Activated naive CD8-positive, alpha-beta T cell treated with anti-CD3 and anti-CD28 coated beads, Interleukin-2, amount 10 ng/mL, durations not matched to agents 7 days and 5 days (primary cell): ENCODE data around the gene CMPK1. TPM values are rescaled to one million over a fixed set of nuclear protein-coding genes. Genes with fewer than 3 reads are reported as not detected.

Source experiments
- ATAC-seq: fragments of 150-1000 bp; cut with Tn5 transposase; one replicate; pipeline ENCODE4 v1.10.0; 2021; ENCODE audit warnings: low read depth, moderate library complexity
- POLR2A ChIA-PET: fragments of 350-600 bp; sonication (Branson Sonifier 250); formaldehyde crosslinking; loops from one replicate; lab custom pipeline; 2021; ENCODE audit warnings: antibody characterized with exemption; lab: Charles Lee
- DNase-seq: peaks from one replicate; pipeline ENCODE4 v3.0.0; 2021
- H3K27ac Mint-ChIP-seq: one replicate; pipeline ENCODE4 v1.8.0; 2022; ENCODE audit warnings: mild to moderate bottlenecking, mixed read lengths
- H3K27me3 Mint-ChIP-seq: one replicate; pipeline ENCODE4 v1.8.0; 2022; ENCODE audit warnings: mild to moderate bottlenecking, moderate library complexity, mixed read lengths
- H3K36me3 Mint-ChIP-seq: one replicate; pipeline ENCODE4 v1.8.0; 2021; ENCODE audit warnings: mild to moderate bottlenecking, mixed read lengths
- H3K4me1 Mint-ChIP-seq: one replicate; pipeline ENCODE4 v1.8.0; 2021; ENCODE audit warnings: mixed read lengths
- H3K4me3 Mint-ChIP-seq: one replicate; pipeline ENCODE4 v1.8.0; 2022; ENCODE audit warnings: mild to moderate bottlenecking, moderate library complexity, mixed read lengths
- H3K9me3 Mint-ChIP-seq: one replicate; pipeline ENCODE4 v1.8.0; 2021; ENCODE audit warnings: mixed read lengths
- total RNA-seq, 2 experiments: library from RNA; stranded (reverse); gene quantifications; one replicate each; pipeline ENCODE4 v1.2.3, GENCODE V29; 2021

CMPK1 gene
- total RNA-seq, 2 experiments from 2014 or later: 98.8 to 102 TPM

DNA sequence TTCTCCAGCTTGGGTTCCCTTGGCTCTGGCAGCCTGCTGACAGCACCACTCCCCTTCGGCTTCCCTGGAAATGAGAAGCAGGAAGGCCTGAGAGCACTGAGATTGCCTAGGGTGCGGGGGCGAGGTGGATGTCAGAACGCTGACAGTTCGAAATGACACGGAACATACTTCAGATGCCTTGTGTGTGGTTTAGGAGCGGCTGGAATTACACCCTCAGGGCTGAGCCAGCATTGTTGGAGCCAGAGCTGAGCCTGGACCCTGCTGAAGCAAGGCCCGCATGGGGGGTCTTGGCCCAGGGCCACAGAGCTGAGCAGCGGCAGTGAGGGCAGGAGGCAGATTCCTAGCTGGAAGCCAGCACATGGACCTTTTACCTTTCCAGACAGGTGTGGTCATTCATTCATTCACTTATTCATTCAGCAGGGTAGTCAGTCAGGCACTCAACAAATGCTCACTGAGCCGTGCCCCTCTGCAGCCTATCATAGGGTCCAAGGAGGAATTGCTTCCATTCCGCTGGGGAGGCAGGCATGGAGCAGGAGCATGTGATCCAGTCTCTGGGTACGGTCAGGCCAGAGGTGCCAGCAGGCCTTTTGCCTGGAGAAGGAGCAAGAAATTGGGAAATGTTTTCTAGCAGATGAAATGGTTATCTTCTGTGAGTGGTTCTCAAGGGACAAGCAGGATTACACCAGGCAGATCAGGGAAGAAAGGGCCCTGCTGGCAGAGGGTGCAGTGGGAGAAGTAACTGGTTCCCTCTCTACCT lies 75.9 kb downstream of the CMPK1 start:
- Mint-ChIP-seq H3K27me3 (peaks cover 16% of the 10 kb centered on the region), H3K9me3 (no peaks in the 10 kb centered on the region), H3K4me3 (no peak overlapping the region), H3K36me3 (no peaks in the 10 kb centered on the region), H3K27ac (no peak overlapping the region), H3K4me1 (no peaks in the 10 kb centered on the region)
- ATAC-seq (no peak), DNase-seq (no peak)
- POLR2A ChIA-PET: no interaction called here

DNA sequence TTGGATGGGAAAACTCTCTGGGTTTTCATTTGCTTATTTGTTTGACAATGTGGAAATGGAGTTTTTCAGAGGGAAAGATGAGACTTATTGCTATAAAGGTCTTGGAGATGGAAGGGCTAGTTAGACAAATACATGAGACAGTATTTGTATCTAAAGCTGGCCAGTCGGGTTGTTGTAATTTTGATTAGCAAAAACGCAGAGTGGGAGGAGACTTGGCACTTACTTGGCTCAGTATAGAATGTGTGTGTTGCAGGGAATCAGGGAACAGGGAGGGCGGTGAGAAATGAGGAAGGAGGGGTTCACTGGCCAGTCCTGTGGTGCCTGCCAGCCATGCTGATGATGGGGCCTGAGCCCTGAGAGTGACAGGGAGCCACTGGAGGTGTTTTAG lies 76.5 kb downstream of the CMPK1 start:
- Mint-ChIP-seq H3K9me3 (no peaks in the 10 kb centered on the region), H3K36me3 (no peaks in the 10 kb centered on the region), H3K27me3 (peaks cover 22% of the 10 kb centered on the region), H3K4me1 (no peaks in the 10 kb centered on the region), H3K27ac (no peak overlapping the region), H3K4me3 (no peak overlapping the region)
- ATAC-seq (no peak), DNase-seq (no peak)
- POLR2A ChIA-PET: no interaction called here

DNA sequence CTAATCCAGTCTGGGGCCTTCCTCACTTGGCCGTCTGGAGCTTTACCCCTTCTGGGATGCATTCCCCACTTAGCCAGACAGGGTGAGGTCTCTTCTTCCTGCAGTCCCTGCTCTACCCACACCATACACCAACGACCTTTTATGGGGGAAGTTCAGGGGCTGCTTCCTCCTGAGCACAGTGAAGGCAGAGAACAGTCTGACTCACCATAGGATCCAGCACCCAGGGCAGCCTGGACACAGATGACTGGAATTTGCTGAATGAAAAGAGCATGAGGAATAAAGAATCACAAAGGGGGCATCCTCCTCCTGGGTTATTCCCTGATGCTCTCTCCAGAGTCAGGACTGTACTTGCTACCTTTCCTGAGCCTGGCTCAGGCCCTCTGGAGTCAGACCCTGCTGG lies 77.8 kb downstream of the CMPK1 start:
- Mint-ChIP-seq H3K9me3 (no peaks in the 10 kb centered on the region), H3K4me1 (no peaks in the 10 kb centered on the region), H3K27ac (no peak overlapping the region), H3K27me3 (peaks cover 32% of the 10 kb centered on the region), H3K4me3 (no peak overlapping the region), H3K36me3 (peaks cover 1% of the 10 kb centered on the region)
- ATAC-seq (no peak), DNase-seq (no peak)
- POLR2A ChIA-PET: no interaction called here

DNA sequence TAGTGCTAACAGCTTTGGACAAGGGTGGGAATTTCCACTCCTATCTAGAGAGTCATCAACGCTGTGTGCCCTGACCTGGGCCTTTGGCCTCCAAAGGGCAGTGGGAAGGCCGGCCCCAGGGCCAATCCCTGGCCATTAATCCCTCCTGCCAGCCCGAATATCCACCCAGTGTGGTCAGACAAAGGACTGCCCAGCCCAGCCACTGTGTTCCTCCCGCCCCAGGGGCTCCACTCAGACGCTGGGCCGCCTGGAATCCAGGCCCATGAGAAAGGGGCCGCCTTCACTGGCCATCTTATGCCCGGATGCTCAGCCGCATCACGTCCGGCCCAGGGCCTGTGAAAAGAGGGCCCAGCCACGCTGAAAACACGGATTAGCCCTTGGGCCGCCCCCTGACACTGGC lies 78.8 kb downstream of the CMPK1 start:
- DNase-seq (no peak), ATAC-seq (no peak)
- Mint-ChIP-seq H3K4me1 (peaks cover 3% of the 10 kb centered on the region), H3K4me3 (no peak overlapping the region), H3K36me3 (peaks cover 1% of the 10 kb centered on the region), H3K27ac (no peak overlapping the region), H3K27me3 (peaks cover 37% of the 10 kb centered on the region), H3K9me3 (no peaks in the 10 kb centered on the region)
- POLR2A ChIA-PET: interaction anchor here (0.5 kb wide), 1 partner anchor 157 kb away, joined by 4 read pairs; no protein-coding TSS in a partner anchor

DNA sequence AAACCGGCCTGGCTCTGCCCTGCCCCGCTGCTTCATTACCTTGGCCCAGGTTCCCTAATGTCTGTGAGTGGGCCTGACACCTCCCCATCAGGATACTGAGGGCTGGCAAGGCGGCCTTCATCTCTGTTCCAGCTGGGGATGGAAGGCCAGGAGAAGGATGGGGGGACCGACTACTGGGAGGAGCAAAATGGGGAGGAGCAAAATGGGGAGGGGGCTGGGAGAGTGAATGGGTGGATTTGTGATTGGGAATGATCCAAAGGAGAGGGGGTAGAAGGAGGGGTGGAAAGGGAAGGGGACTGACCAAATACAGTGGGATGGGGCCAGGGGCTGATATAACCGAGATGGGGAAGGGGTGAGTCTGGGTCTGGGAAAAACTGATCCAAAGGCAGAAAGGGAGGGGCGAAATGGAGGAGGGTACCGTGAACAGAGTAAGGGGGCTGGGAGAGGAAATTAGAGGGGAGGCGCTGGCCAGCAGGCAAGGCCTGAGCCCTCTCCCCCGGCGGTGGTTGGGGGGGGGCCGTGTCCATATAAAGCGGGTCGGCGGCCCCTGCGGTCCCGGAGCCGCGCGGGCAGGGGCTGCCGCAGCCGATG lies 82.2 kb downstream of the CMPK1 start, which contains the start of gene FOXE3:
Gene FOXE3, plus strand, starts transcription at position 558 of the 591 bp plus-strand sequence. Its CDS starts 31 bp downstream, at position 589.
- ATAC-seq (no peak), DNase-seq (no peak)
- H3K4me1 Mint-ChIP-seq: peaks cover 4% of the 10 kb centered on the region
- peaks cover 56% of the 10 kb centered on the region for H3K27me3 Mint-ChIP-seq
- H3K9me3 Mint-ChIP-seq: no peaks in the 10 kb centered on the region
- POLR2A ChIA-PET: no interaction called here
- H3K36me3 Mint-ChIP-seq: peaks cover 1% of the 10 kb centered on the region
- H3K27ac Mint-ChIP-seq: no peak within 1 kb of the TSS
- peak within 1 kb of the TSS; percentile 62 for H3K4me3 Mint-ChIP-seq

DNA sequence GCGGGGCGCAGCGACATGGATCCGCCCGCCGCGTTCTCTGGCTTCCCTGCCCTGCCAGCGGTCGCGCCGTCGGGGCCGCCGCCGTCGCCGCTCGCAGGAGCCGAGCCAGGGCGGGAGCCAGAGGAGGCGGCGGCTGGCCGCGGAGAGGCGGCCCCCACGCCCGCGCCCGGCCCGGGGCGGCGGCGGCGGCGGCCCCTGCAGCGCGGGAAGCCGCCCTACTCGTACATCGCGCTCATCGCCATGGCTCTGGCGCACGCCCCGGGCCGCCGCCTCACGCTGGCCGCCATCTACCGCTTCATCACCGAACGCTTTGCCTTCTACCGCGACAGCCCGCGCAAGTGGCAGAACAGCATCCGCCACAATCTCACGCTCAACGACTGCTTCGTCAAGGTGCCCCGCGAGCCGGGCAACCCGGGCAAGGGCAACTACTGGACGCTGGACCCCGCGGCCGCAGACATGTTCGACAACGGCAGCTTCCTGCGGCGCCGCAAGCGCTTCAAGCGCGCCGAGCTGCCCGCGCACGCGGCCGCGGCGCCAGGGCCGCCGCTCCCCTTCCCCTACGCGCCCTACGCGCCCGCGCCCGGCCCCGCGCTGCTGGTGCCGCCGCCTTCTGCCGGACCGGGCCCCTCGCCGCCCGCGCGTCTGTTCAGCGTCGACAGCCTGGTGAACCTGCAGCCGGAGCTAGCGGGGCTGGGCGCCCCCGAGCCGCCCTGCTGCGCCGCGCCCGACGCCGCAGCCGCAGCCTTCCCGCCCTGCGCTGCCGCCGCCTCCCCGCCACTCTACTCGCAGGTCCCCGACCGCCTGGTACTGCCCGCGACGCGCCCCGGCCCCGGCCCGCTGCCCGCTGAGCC lies 83.0 kb downstream of the CMPK1 start:
- peaks cover 1% of the 10 kb centered on the region for H3K36me3 Mint-ChIP-seq

DNA sequence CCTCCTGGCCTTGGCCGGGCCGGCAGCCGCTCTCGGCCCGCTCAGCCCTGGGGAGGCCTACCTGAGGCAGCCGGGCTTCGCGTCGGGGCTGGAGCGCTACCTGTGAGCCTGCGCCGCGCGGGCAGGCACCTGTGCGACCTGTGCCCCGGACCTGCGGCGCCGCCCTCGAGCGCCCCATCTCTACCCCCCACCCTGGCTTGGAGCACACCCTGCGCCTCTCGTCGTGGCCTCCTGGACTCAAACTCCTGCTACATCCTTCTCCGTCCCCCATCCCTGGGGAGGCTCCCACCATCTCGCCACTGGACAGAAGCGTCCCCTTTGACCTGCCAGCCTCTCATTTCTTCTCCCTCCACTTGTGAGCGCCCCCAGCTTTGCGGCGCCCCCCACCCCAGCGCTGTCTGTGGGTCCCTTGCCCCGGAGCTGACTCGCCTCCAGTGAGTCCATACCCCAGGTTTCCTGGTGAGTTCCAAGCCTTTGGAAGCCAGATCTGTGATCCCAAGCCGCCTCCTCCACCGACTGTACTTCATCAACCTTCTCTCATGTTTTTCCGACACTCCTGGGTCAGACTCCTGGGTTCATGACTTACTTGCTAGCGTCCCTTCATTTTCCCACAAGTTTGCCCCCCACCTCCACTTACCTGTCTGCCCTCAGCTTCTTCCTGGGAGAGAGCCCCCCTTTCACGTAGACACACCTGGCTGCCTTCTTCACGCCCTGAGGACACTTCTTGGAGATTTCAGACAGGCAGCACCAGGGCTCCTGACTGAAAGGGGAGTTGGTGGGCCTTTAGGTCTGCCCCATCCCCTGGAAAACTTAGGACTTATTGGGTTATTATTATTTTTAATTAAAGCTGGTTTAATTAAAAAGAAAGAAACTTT lies 83.8 kb downstream of the CMPK1 start:
- peak overlapping the region; percentile 10 for H3K4me3 Mint-ChIP-seq
- H3K9me3 Mint-ChIP-seq: no peaks in the 10 kb centered on the region
- DNase-seq: no peak
- ATAC-seq: no peak
- H3K4me1 Mint-ChIP-seq: peaks cover 4% of the 10 kb centered on the region
- POLR2A ChIA-PET: no interaction called here
- peaks cover 59% of the 10 kb centered on the region for H3K27me3 Mint-ChIP-seq
- peaks cover 1% of the 10 kb centered on the region for H3K36me3 Mint-ChIP-seq
- peak overlapping the region; percentile 27 for H3K27ac Mint-ChIP-seq

More for the DNA sequence above, 83.0 kb downstream of the CMPK1 start:
- DNase-seq (peak; percentile 54), ATAC-seq (peak; percentile 44)
- no peak overlapping the region for H3K27ac Mint-ChIP-seq
- H3K27me3 Mint-ChIP-seq: peaks cover 59% of the 10 kb centered on the region
- no peaks in the 10 kb centered on the region for H3K9me3 Mint-ChIP-seq
- H3K4me3 Mint-ChIP-seq: peak overlapping the region; percentile 62
- POLR2A ChIA-PET: no interaction called here
- H3K4me1 Mint-ChIP-seq: peaks cover 4% of the 10 kb centered on the region

DNA sequence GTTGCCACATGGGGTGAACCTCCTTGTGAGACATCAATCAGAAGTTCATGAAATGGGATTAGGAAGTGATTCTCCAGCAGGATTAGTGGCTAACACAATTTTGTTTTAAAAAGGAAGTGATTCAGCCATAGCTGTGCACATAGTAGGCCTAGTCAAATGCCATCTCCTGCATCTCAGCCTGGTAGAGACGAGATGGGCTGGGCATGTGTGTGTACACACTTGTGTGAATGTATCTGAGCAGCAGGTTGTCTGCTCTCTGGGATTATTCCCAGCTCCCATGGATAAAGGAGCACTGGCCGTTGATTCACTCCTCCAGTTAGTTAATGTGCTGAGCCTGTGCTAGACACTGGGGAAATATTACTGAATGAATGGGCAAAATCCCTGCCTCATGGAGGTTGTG lies 84.5 kb downstream of the CMPK1 start:
- Mint-ChIP-seq H3K4me1 (peaks cover 4% of the 10 kb centered on the region), H3K9me3 (no peaks in the 10 kb centered on the region), H3K27ac (no peak overlapping the region), H3K36me3 (peaks cover 1% of the 10 kb centered on the region), H3K4me3 (no peak overlapping the region), H3K27me3 (peaks cover 59% of the 10 kb centered on the region)
- ATAC-seq: no peak
- no peak for DNase-seq
- POLR2A ChIA-PET: no interaction called here

DNA sequence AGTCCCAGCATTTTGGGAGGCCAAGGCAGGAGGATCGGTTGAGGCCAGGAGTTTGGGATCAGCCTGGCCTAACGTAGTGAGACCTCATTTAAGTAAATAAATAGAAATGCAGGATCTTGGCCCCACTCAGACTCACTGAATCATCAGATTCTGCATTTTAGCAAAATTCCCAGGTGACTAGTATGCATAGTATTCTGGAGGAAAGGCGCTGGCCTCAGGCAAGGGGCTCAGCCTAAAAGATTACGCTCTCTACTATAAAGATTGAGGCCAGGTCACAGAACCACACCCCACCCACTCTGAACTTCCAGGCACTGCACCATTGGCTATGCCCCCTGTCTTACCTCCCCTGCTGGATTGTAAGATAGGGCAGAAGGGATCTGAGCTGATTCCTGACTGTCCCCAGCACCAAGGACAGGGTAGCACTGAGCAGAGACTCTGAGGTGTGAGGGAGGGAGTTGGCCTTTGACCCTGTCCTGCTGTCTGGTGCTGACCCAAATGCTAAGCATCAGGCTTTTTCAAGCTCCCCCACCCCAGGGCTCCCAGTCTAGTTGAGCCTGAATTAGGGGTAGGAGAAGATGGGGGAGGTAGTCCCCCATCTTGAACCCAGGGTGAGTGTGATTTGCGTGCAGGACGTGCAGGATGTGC lies 85.2 kb downstream of the CMPK1 start:
- Mint-ChIP-seq H3K4me1 (peaks cover 4% of the 10 kb centered on the region), H3K27ac (no peak overlapping the region), H3K4me3 (no peak overlapping the region), H3K9me3 (no peaks in the 10 kb centered on the region), H3K27me3 (peaks cover 64% of the 10 kb centered on the region), H3K36me3 (peaks cover 1% of the 10 kb centered on the region)
- POLR2A ChIA-PET: no interaction called here
- DNase-seq: no peak
- no peak for ATAC-seq

DNA sequence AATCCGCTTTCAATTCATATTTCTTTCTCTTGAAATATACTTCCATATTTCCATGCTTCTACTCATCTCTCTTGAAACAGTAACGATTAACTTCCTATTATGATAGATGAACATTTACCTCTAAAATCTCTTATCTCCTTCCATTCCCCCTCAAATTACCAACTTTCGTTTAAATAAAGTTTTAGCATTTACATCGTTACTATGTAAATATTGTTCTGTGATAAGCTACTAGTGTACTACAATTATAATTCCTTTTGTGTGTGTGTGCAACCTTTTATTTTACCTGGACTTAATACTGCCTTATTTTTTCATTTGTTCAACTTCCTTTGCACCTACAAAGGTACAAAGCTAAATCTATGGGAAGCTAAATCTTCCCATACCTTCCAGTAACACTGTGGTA lies 87.0 kb downstream of the CMPK1 start:
- peaks cover 57% of the 10 kb centered on the region for H3K27me3 Mint-ChIP-seq
- H3K27ac Mint-ChIP-seq: no peak overlapping the region
- H3K4me1 Mint-ChIP-seq: peaks cover 4% of the 10 kb centered on the region
- no peak for DNase-seq
- ATAC-seq: no peak
- no peaks in the 10 kb centered on the region for H3K36me3 Mint-ChIP-seq
- H3K9me3 Mint-ChIP-seq: no peaks in the 10 kb centered on the region
- H3K4me3 Mint-ChIP-seq: no peak overlapping the region
- POLR2A ChIA-PET: no interaction called here

DNA sequence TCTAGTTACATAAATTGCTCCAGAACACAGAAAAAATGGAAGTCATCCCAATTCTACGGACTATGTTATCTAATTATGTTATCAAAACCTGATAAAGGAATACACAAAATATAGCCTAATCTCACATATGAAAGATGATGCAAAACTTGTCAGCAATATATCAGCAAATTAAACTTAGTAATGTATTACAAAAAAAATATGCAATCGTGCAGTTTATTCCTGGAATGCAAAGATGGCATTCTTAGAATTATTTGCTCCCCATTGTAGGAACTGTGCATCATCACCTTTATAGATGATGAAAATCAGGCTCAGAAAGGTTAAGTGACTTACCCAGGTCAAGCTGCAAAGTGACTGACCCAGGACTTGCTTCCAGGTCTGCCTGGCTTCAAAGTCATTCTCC lies 90.3 kb downstream of the CMPK1 start:
- POLR2A ChIA-PET: no interaction called here
- no peaks in the 10 kb centered on the region for H3K4me1 Mint-ChIP-seq
- peaks cover 35% of the 10 kb centered on the region for H3K27me3 Mint-ChIP-seq
- no peaks in the 10 kb centered on the region for H3K36me3 Mint-ChIP-seq
- H3K27ac Mint-ChIP-seq: no peak overlapping the region
- ATAC-seq (no peak), DNase-seq (no peak)
- no peaks in the 10 kb centered on the region for H3K9me3 Mint-ChIP-seq
- no peak overlapping the region for H3K4me3 Mint-ChIP-seq

DNA sequence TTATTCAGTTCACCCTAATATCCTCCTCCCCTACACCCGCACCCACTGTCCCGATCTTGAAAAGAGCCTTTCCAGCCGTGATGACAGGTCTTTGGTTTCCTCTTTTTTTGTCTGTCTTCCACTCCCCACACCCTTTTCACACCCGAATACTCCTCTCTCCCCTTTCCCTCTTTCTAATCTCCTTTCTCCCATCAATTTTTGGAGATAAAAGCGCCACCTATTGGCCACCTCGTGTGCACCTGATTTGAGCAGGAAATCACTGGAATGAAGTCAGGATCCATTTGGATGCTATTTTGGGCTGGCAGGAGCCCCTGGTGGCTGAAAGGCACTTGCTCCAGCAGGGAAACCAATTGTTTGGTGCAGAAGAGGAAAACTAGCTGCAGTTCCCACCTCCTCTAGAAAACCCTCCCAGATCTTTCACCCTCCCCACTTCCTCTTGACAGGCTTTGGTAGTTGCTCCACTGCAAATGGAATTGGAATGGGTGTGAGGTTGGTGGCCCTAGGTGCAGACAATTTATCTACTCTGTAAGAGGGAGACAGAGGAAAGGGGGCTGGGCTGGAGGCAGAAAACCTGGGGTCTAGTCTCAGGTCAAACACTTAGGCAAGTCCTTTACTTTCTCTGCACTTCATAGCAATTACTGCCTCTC lies 90.9 kb downstream of the CMPK1 start:
- no peaks in the 10 kb centered on the region for H3K9me3 Mint-ChIP-seq
- no peaks in the 10 kb centered on the region for H3K36me3 Mint-ChIP-seq
- POLR2A ChIA-PET: no interaction called here
- ATAC-seq (no peak), DNase-seq (no peak)
- H3K4me3 Mint-ChIP-seq: no peak overlapping the region
- peaks cover 31% of the 10 kb centered on the region for H3K27me3 Mint-ChIP-seq
- H3K27ac Mint-ChIP-seq: no peak overlapping the region
- no peaks in the 10 kb centered on the region for H3K4me1 Mint-ChIP-seq
